HCT116 (cell line): Measurements from ENCODE around the gene PPM1D. TPM values are rescaled to one million over a fixed set of nuclear protein-coding genes. Genes with fewer than 3 reads are reported as not detected.

Source experiments
- ATAC-seq: fragments of 200-7000 bp; cut with Tn5 transposase; 2 replicates; pipeline ENCODE4 v1.9.1; 2020; ENCODE audit warnings: mild to moderate bottlenecking, moderate library complexity
- BruUV-seq: library from RNA; stranded (reverse); fragments of 400-500 nt; replicated peaks from 2 replicates; lab custom pipeline; 2021; lab: Mats Ljungman, UMichigan
- CTCF ChIA-PET: fragments of 300-600 bp; sonication (Branson Sonifier 250); formaldehyde crosslinking; loops from one replicate; lab custom pipeline; 2021; ENCODE audit warnings: antibody characterized with exemption; lab: Charles Lee
- POLR2A ChIA-PET: fragments of 300-600, 350-600 bp; sonication (Branson Sonifier 250); formaldehyde crosslinking; loops from one replicate; lab custom pipeline; 2021; ENCODE audit warnings: antibody characterized with exemption; lab: Charles Lee
- RAD21 ChIA-PET, 2 experiments: fragments of 300-600 bp; sonication (Branson Sonifier 250); formaldehyde crosslinking; loops; one replicate each; lab custom pipeline; 2023; ENCODE audit warnings: low total read pairs in 2 of 2; ENCODE audit not compliant: uncharacterized antibody in 2 of 2, unreplicated experiment in 2 of 2, low non-redundant PET in 1 of 2; lab: Charles Lee
- DNase-seq: peaks from one replicate; pipeline ENCODE4 v3.0.0-alpha.2; 2010; ENCODE audit warnings: low read depth, low spot score
- H2AFZ ChIP-seq: fragments of 200-600 bp; shearing (Covaris generic), sonication (generic); 2 replicates; pipeline ENCODE4 v1.6.1; 2017; ENCODE audit warnings: low read depth, mixed run types, mixed read lengths, antibody characterized with exemption, low read length; ENCODE audit not compliant: poor library complexity, severe bottlenecking
- H3K27ac ChIP-seq: 2 replicates; pipeline ENCODE4 v1.5.1; 2012; ENCODE audit warnings: low read depth, low read length
- H3K27me3 ChIP-seq: fragments of 200-600 bp; sonication (generic); 2 replicates; pipeline ENCODE4 v1.6.1; 2016; ENCODE audit warnings: mixed run types, low read length, mixed read lengths; ENCODE audit not compliant: insufficient read depth
- H3K36me3 ChIP-seq, 2 experiments: fragments of 200-500 bp in 1 of 2; fragments of 200-600 bp in 1 of 2; sonication (Bioruptor generic) in 1 of 2; sonication (generic) in 1 of 2; 2 replicates each; pipeline versions ENCODE4 v1.5.1 to v1.6.1; 2014 to 2016; ENCODE audit warnings: low read length in 2 of 2, inconsistent platforms in 1 of 2, mixed read lengths in 1 of 2, mixed run types in 1 of 2; ENCODE audit not compliant: insufficient read depth in 2 of 2, control insufficient read depth in 1 of 2
- H3K4me1 ChIP-seq, 2 experiments: fragments of 200-600 bp in 1 of 2; sonication (generic) in 1 of 2; 2 replicates each; pipeline versions ENCODE4 v1.5.1 to v1.6.1; 2012 to 2017; ENCODE audit warnings: low read length in 2 of 2, inconsistent platforms in 1 of 2, mild to moderate bottlenecking in 1 of 2, mixed read lengths in 1 of 2, mixed run types in 1 of 2, moderate library complexity in 1 of 2; ENCODE audit not compliant: insufficient read depth in 2 of 2, control insufficient read depth in 1 of 2
- H3K4me2 ChIP-seq: fragments of 200-600 bp; sonication (generic); 2 replicates; pipeline ENCODE4 v1.6.1; 2017; ENCODE audit warnings: mixed run types, low read length, mixed read lengths
- H3K4me3 ChIP-seq, 2 experiments: fragments of 200-600 bp in 1 of 2; sonication (generic) in 1 of 2; replicated peaks in 1 of 2; 2 replicates each; pipeline ENCODE4 v1.5.1; 2011 to 2016; ENCODE audit warnings: low read length in 2 of 2, control low read depth in 1 of 2, low read depth in 1 of 2, mild to moderate bottlenecking in 1 of 2, mixed read lengths in 1 of 2, mixed run types in 1 of 2
- H3K79me2 ChIP-seq: fragments of 200-600 bp; sonication (generic); 2 replicates; pipeline ENCODE4 v1.6.1; 2017; ENCODE audit warnings: mild to moderate bottlenecking, mixed run types, low read length, moderate library complexity, mixed read lengths; ENCODE audit not compliant: insufficient read depth
- H3K9ac ChIP-seq: fragments of 200-600 bp; sonication (generic); 2 replicates; pipeline ENCODE4 v1.6.1; 2016; ENCODE audit warnings: low read length, mixed read lengths
- H3K9me2 ChIP-seq: fragments of 200-600 bp; sonication (generic), shearing (Covaris generic); 2 replicates; pipeline ENCODE4 v1.6.1; 2017; ENCODE audit warnings: mixed run types, mild to moderate bottlenecking, moderate library complexity; ENCODE audit not compliant: insufficient read depth
- H3K9me3 ChIP-seq, 2 experiments: fragments of 200-500 bp in 1 of 2; fragments of 200-600 bp in 1 of 2; sonication (Bioruptor generic) in 1 of 2; sonication (generic) in 1 of 2; 2 replicates each; pipeline ENCODE4 v1.6.1; 2014 to 2017; ENCODE audit warnings: low read length in 2 of 2, mixed read lengths in 2 of 2, inconsistent platforms in 1 of 2, low read depth in 1 of 2, mild to moderate bottlenecking in 1 of 2, mixed run types in 1 of 2, moderate library complexity in 1 of 2; ENCODE audit not compliant: control insufficient read depth in 1 of 2, insufficient read depth in 1 of 2
- H4K20me1 ChIP-seq: fragments of 200-600 bp; sonication (generic), shearing (Covaris generic); 2 replicates; pipeline ENCODE4 v1.6.1; 2017; ENCODE audit warnings: mixed run types, mild to moderate bottlenecking, moderate library complexity; ENCODE audit not compliant: insufficient read depth
- CBX3 ChIP-seq: IDR thresholded peaks from 2 replicates; pipeline ENCODE4 v1.6.1; 2012; ENCODE audit warnings: low read depth
- CEBPB ChIP-seq: IDR thresholded peaks from 2 replicates; pipeline ENCODE4 v1.6.1; 2012; ENCODE audit warnings: low read depth
- EGR1 ChIP-seq: IDR thresholded peaks from 2 replicates; pipeline ENCODE4 v1.6.1; 2012; ENCODE audit warnings: low read depth
- ELF1 ChIP-seq: IDR thresholded peaks from 2 replicates; pipeline ENCODE4 v1.6.1; 2012; ENCODE audit warnings: low read depth, borderline replicate concordance
- POLR2AphosphoS5 ChIP-seq: IDR thresholded peaks from 2 replicates; pipeline ENCODE4 v1.6.1; 2011; ENCODE audit warnings: mild to moderate bottlenecking, low read depth, low read length, moderate library complexity
- RAD21 ChIP-seq: IDR thresholded peaks from 2 replicates; pipeline ENCODE4 v1.6.1; 2012; ENCODE audit warnings: low read depth, mild to moderate bottlenecking
- SP1 ChIP-seq: IDR thresholded peaks from 2 replicates; pipeline ENCODE4 v1.6.1; 2012; ENCODE audit warnings: low read depth
- SRF ChIP-seq: IDR thresholded peaks from 2 replicates; pipeline ENCODE4 v1.6.1; 2012; ENCODE audit warnings: low read depth
- TCF7L2 ChIP-seq: IDR thresholded peaks from 2 replicates; pipeline ENCODE4 v1.7.0; 2011; ENCODE audit warnings: borderline replicate concordance, inconsistent platforms; ENCODE audit not compliant: insufficient read depth, insufficient read length; ENCODE audit errors: extremely low read depth
- YY1 ChIP-seq: IDR thresholded peaks from 2 replicates; pipeline ENCODE4 v1.6.1; 2011; ENCODE audit warnings: low read length, low read depth, moderate library complexity, mild to moderate bottlenecking; ENCODE audit not compliant: insufficient replicate concordance; ENCODE audit errors: extremely low read depth
- ZNF274 ChIP-seq: fragments of 200-500 bp; sonication (Bioruptor generic); IDR thresholded peaks from 2 replicates; pipeline ENCODE4 v1.6.1; 2014; ENCODE audit warnings: mild to moderate bottlenecking, low read depth, low read length, inconsistent platforms
- intact Hi-C: fragments of 100-400 bp; cut with micrococcal nuclease; formaldehyde crosslinking; loops from 2 replicates; pipeline ENCODE4 v1.10.0; 2022
- total RNA-seq: library from RNA; stranded (reverse); gene quantifications from one replicate; pipeline ENCODE4 v1.2.1, GENCODE V29; 2021; ENCODE audit not compliant: unreplicated experiment
- TF ChIP-seq, protein P1 (sequence below), 3 experiments: fragments of 200-600 bp in 1 of 3; sonication (generic) in 1 of 3; IDR thresholded peaks in 2 of 3; conservative IDR thresholded peaks in 1 of 3; 2 replicates each; pipeline ENCODE4 v1.5.1; 2012 to 2017; ENCODE audit warnings: low read depth in 2 of 3, low read length in 2 of 3, antibody characterized with exemption in 1 of 3, borderline replicate concordance in 1 of 3, control low read depth in 1 of 3, mild to moderate bottlenecking in 1 of 3, mixed read lengths in 1 of 3, mixed run types in 1 of 3, moderate library complexity in 1 of 3; ENCODE audit not compliant: insufficient read depth in 1 of 3
- TF ChIP-seq, protein P2 (sequence below): IDR thresholded peaks from 2 replicates; pipeline ENCODE4 v1.6.1; 2012
- TF ChIP-seq, protein P3 (sequence below): IDR thresholded peaks from 2 replicates; pipeline ENCODE4 v1.6.1; 2011; ENCODE audit warnings: mild to moderate bottlenecking, low read length, moderate library complexity; ENCODE audit not compliant: insufficient replicate concordance; ENCODE audit errors: extremely low read depth
- TF ChIP-seq, protein P4 (sequence below): IDR thresholded peaks from 2 replicates; pipeline ENCODE4 v1.6.1; 2012; ENCODE audit warnings: low read depth
- TF ChIP-seq, protein P5 (sequence below): IDR thresholded peaks from 2 replicates; pipeline ENCODE4 v1.6.1; 2012

Gene PPM1D
- total RNA-seq, 1 experiment from 2014 or later = 29.1 TPM

- H3K79me2 ChIP-seq = no peaks in the 10 kb centered on the region
- H3K4me3 ChIP-seq = no peak overlapping the region
- intact Hi-C loops = no loop called here
- H4K20me1 ChIP-seq = no peaks in the 10 kb centered on the region
- H3K4me2 ChIP-seq = no peak overlapping the region
- RAD21 ChIA-PET = no interaction called here
- no peak overlapping the region for H3K27ac ChIP-seq
- BruUV-seq = no TSS peak
- H3K27me3 ChIP-seq = no peaks in the 10 kb centered on the region
- TF ChIP-seq, protein P1, sequence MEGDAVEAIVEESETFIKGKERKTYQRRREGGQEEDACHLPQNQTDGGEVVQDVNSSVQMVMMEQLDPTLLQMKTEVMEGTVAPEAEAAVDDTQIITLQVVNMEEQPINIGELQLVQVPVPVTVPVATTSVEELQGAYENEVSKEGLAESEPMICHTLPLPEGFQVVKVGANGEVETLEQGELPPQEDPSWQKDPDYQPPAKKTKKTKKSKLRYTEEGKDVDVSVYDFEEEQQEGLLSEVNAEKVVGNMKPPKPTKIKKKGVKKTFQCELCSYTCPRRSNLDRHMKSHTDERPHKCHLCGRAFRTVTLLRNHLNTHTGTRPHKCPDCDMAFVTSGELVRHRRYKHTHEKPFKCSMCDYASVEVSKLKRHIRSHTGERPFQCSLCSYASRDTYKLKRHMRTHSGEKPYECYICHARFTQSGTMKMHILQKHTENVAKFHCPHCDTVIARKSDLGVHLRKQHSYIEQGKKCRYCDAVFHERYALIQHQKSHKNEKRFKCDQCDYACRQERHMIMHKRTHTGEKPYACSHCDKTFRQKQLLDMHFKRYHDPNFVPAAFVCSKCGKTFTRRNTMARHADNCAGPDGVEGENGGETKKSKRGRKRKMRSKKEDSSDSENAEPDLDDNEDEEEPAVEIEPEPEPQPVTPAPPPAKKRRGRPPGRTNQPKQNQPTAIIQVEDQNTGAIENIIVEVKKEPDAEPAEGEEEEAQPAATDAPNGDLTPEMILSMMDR (IDR thresholded peaks at IDR 0.05 in 2 of 3, conservative IDR thresholded peaks at IDR 0.05 in 1 of 3; ENCODE audit: borderline replicate concordance in 1 of 3, insufficient read depth in 1 of 3, low read depth in 2 of 3, low read length in 2 of 3) = no peak
- TF ChIP-seq EGR1 (no peak), POLR2AphosphoS5 (no peak), ZNF274 (no peak), SP1 (no peak), ELF1 (no peak), CEBPB (no peak), CBX3 (no peak), TCF7L2 (no peak), RAD21 (no peak), YY1 (no peak), SRF (no peak)
- TF ChIP-seq, protein P2, sequence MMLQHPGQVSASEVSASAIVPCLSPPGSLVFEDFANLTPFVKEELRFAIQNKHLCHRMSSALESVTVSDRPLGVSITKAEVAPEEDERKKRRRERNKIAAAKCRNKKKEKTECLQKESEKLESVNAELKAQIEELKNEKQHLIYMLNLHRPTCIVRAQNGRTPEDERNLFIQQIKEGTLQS = no peak
- TF ChIP-seq, protein P3, sequence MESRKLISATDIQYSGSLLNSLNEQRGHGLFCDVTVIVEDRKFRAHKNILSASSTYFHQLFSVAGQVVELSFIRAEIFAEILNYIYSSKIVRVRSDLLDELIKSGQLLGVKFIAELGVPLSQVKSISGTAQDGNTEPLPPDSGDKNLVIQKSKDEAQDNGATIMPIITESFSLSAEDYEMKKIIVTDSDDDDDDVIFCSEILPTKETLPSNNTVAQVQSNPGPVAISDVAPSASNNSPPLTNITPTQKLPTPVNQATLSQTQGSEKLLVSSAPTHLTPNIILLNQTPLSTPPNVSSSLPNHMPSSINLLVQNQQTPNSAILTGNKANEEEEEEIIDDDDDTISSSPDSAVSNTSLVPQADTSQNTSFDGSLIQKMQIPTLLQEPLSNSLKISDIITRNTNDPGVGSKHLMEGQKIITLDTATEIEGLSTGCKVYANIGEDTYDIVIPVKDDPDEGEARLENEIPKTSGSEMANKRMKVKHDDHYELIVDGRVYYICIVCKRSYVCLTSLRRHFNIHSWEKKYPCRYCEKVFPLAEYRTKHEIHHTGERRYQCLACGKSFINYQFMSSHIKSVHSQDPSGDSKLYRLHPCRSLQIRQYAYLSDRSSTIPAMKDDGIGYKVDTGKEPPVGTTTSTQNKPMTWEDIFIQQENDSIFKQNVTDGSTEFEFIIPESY = no peak
- TF ChIP-seq, protein P4, sequence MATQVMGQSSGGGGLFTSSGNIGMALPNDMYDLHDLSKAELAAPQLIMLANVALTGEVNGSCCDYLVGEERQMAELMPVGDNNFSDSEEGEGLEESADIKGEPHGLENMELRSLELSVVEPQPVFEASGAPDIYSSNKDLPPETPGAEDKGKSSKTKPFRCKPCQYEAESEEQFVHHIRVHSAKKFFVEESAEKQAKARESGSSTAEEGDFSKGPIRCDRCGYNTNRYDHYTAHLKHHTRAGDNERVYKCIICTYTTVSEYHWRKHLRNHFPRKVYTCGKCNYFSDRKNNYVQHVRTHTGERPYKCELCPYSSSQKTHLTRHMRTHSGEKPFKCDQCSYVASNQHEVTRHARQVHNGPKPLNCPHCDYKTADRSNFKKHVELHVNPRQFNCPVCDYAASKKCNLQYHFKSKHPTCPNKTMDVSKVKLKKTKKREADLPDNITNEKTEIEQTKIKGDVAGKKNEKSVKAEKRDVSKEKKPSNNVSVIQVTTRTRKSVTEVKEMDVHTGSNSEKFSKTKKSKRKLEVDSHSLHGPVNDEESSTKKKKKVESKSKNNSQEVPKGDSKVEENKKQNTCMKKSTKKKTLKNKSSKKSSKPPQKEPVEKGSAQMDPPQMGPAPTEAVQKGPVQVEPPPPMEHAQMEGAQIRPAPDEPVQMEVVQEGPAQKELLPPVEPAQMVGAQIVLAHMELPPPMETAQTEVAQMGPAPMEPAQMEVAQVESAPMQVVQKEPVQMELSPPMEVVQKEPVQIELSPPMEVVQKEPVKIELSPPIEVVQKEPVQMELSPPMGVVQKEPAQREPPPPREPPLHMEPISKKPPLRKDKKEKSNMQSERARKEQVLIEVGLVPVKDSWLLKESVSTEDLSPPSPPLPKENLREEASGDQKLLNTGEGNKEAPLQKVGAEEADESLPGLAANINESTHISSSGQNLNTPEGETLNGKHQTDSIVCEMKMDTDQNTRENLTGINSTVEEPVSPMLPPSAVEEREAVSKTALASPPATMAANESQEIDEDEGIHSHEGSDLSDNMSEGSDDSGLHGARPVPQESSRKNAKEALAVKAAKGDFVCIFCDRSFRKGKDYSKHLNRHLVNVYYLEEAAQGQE = no peak
- TF ChIP-seq, protein P5, sequence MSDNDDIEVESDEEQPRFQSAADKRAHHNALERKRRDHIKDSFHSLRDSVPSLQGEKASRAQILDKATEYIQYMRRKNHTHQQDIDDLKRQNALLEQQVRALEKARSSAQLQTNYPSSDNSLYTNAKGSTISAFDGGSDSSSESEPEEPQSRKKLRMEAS = no peak
- TF ChIP-seq, all 23 proteins: peak for 0
- H3K9me2 ChIP-seq = no peaks in the 10 kb centered on the region
- no peak for ATAC-seq
- H2AFZ ChIP-seq = no peak overlapping the region
- peaks cover 6 to 13% of the 10 kb centered on the region in 2 experiments; a peak in 3 of 4 replicates for H3K4me1 ChIP-seq
- POLR2A ChIA-PET = no interaction called here
- DNase-seq = no peak
- CTCF ChIA-PET = no interaction called here
- H3K9ac ChIP-seq = no peak overlapping the region
- H3K9me3 ChIP-seq = no peaks in the 10 kb centered on the region
- no peaks in the 10 kb centered on the region for H3K36me3 ChIP-seq
These were observed 76.0 kb downstream of the PPM1D start for GRCh38 chr17:60675997-60676396.
